WTC11 (cell line): ENCODE data around the gene RNF150. TPM values are rescaled to one million over a fixed set of nuclear protein-coding genes. Genes with fewer than 3 reads are reported as not detected.

ENCODE experiments used
- ATAC-seq: fragments of 200-7000 bp; cut with Tn5 transposase; 2 replicates; pipeline ENCODE4 v1.10.0; 2021; ENCODE audit warnings: mild to moderate bottlenecking, moderate library complexity
- CTCF ChIA-PET: fragments of 300-600 bp; sonication (Branson Sonifier 250); formaldehyde crosslinking; loops from one replicate; lab custom pipeline; 2021; ENCODE audit warnings: antibody characterized with exemption; lab: Charles Lee
- POLR2A ChIA-PET: fragments of 350-600 bp; sonication (Branson Sonifier 250); formaldehyde crosslinking; loops from one replicate; lab custom pipeline; 2021; ENCODE audit warnings: antibody characterized with exemption; lab: Charles Lee
- DNase-seq: peaks from one replicate; pipeline ENCODE4 v3.0.0; 2021; ENCODE audit warnings: low spot score
- H3K27ac Mint-ChIP-seq: 2 replicates; pipeline ENCODE4 v1.8.0; 2021; ENCODE audit warnings: mixed read lengths
- H3K27me3 Mint-ChIP-seq: 2 replicates; pipeline ENCODE4 v1.8.0; 2021; ENCODE audit warnings: low read depth, mild to moderate bottlenecking, moderate library complexity, mixed read lengths
- H3K36me3 Mint-ChIP-seq: 2 replicates; pipeline ENCODE4 v1.8.0; 2021; ENCODE audit warnings: mixed read lengths
- H3K4me1 Mint-ChIP-seq: 2 replicates; pipeline ENCODE4 v1.8.0; 2022; ENCODE audit warnings: mixed read lengths
- H3K4me3 Mint-ChIP-seq: 2 replicates; pipeline ENCODE4 v1.8.0; 2021; ENCODE audit warnings: mild to moderate bottlenecking, moderate library complexity, mixed read lengths
- H3K9me3 Mint-ChIP-seq: 2 replicates; pipeline ENCODE4 v1.8.0; 2021; ENCODE audit warnings: mixed read lengths
- ELF4 ChIP-seq: sonication (generic); formaldehyde crosslinking; IDR thresholded peaks from 2 replicates; pipeline ENCODE4 v1.8.1; 2022; ENCODE audit warnings: low read depth, mild to moderate bottlenecking, moderate library complexity, missing genetic modification reagents
- ETV6 ChIP-seq: sonication (generic); formaldehyde crosslinking; IDR thresholded peaks from 2 replicates; pipeline ENCODE4 v1.8.1; 2022; ENCODE audit warnings: mild to moderate bottlenecking, missing genetic modification reagents
- FOXJ3 ChIP-seq: sonication (generic); formaldehyde crosslinking; IDR thresholded peaks from 2 replicates; pipeline ENCODE4 v1.9.0; 2021; ENCODE audit warnings: missing genetic modification reagents, mild to moderate bottlenecking, borderline replicate concordance
- FOXK1 ChIP-seq: sonication (generic); formaldehyde crosslinking; IDR thresholded peaks from 2 replicates; pipeline ENCODE4 v1.8.0; 2022; ENCODE audit warnings: mild to moderate bottlenecking, moderate library complexity, missing genetic modification reagents
- GRHL2 ChIP-seq: fragments of 250-450 bp; sonication (Bioruptor Pico); IDR thresholded peaks from 2 replicates; pipeline ENCODE4 v1.8.0; 2022; ENCODE audit warnings: mild to moderate bottlenecking, moderate library complexity; ENCODE audit not compliant: insufficient replicate concordance, severe bottlenecking
- JAZF1 ChIP-seq: fragments of 250-450 bp; sonication (Bioruptor Pico); IDR thresholded peaks from 2 replicates; pipeline ENCODE4 v1.9.0; 2021; ENCODE audit warnings: moderate library complexity, mild to moderate bottlenecking, inconsistent platforms
- JUN ChIP-seq: sonication (generic); formaldehyde crosslinking; IDR thresholded peaks from 2 replicates; pipeline ENCODE4 v1.8.0; 2023; ENCODE audit warnings: mild to moderate bottlenecking, missing genetic modification reagents
- KAT7 ChIP-seq: sonication (generic); formaldehyde crosslinking; IDR thresholded peaks from 2 replicates; pipeline ENCODE4 v1.8.1; 2023; ENCODE audit warnings: missing genetic modification reagents, mild to moderate bottlenecking, borderline replicate concordance
- MLX ChIP-seq: sonication (generic); formaldehyde crosslinking; IDR thresholded peaks from 2 replicates; pipeline ENCODE4 v1.8.1; 2023; ENCODE audit warnings: mild to moderate bottlenecking, missing genetic modification reagents, moderate library complexity
- MYBL2 ChIP-seq: sonication (generic); formaldehyde crosslinking; IDR thresholded peaks from 2 replicates; pipeline ENCODE4 v1.8.1; 2023; ENCODE audit warnings: mild to moderate bottlenecking, moderate library complexity, missing genetic modification reagents
- NR2C2 ChIP-seq: sonication (generic); formaldehyde crosslinking; IDR thresholded peaks from 2 replicates; pipeline ENCODE4 v1.8.0; 2022; ENCODE audit warnings: mild to moderate bottlenecking, missing genetic modification reagents
- PRRX2 ChIP-seq: fragments of 250-450 bp; sonication (Bioruptor Pico); IDR thresholded peaks from 2 replicates; pipeline ENCODE4 v1.8.0; 2021; ENCODE audit warnings: mild to moderate bottlenecking
- SMAD4 ChIP-seq: sonication (generic); formaldehyde crosslinking; IDR thresholded peaks from 2 replicates; pipeline ENCODE4 v1.8.0; 2022; ENCODE audit warnings: mild to moderate bottlenecking, missing genetic modification reagents
- SOX15 ChIP-seq: fragments of 250-450 bp; sonication (Bioruptor Pico); IDR thresholded peaks from 2 replicates; pipeline ENCODE4 v1.9.0; 2021; ENCODE audit warnings: mild to moderate bottlenecking
- ZNF219 ChIP-seq: sonication (generic); formaldehyde crosslinking; IDR thresholded peaks from 2 replicates; pipeline ENCODE4 v1.8.0; 2023; ENCODE audit warnings: missing genetic modification reagents, mild to moderate bottlenecking, borderline replicate concordance
- total RNA-seq: library from RNA; stranded (reverse); gene quantifications from 3 replicates; pipeline ENCODE4 v1.2.3, GENCODE V29; 2021
- TF ChIP-seq, protein P1 (sequence below): sonication (generic); formaldehyde crosslinking; IDR thresholded peaks from 2 replicates; pipeline ENCODE4 v1.8.0; 2022; ENCODE audit warnings: mild to moderate bottlenecking, missing genetic modification reagents
- TF ChIP-seq, protein P2 (sequence below): fragments of 250-450 bp; sonication (Bioruptor Pico); IDR thresholded peaks from 2 replicates; pipeline ENCODE4 v1.8.0; 2021; ENCODE audit warnings: mild to moderate bottlenecking
- TF ChIP-seq, protein P3 (sequence below): fragments of 250-450 bp; sonication (Bioruptor Pico); IDR thresholded peaks from 2 replicates; pipeline ENCODE4 v1.9.0; 2021; ENCODE audit warnings: mild to moderate bottlenecking
- TF ChIP-seq, protein P4 (sequence below): sonication (generic); formaldehyde crosslinking; IDR thresholded peaks from 2 replicates; pipeline ENCODE4 v1.8.1; 2023; ENCODE audit warnings: mild to moderate bottlenecking, missing genetic modification reagents, borderline replicate concordance
- TF ChIP-seq, protein P5 (sequence below): fragments of 200-600 bp; IDR thresholded peaks from 2 replicates; pipeline ENCODE4 v1.8.0; 2022; ENCODE audit warnings: antibody characterized with exemption
- TF ChIP-seq, protein P6 (sequence below): sonication (generic); formaldehyde crosslinking; IDR thresholded peaks from 2 replicates; pipeline ENCODE4 v1.8.1; 2022; ENCODE audit warnings: low read depth, mild to moderate bottlenecking, moderate library complexity, missing genetic modification reagents, borderline replicate concordance

The RNF150 gene
- total RNA-seq, 1 experiment from 2014 or later, result 5.9 TPM

GRCh38 chr4:141118381-141118780 is 14.9 kb downstream of the RNF150 start (continued):
- TF ChIP-seq, protein P1, sequence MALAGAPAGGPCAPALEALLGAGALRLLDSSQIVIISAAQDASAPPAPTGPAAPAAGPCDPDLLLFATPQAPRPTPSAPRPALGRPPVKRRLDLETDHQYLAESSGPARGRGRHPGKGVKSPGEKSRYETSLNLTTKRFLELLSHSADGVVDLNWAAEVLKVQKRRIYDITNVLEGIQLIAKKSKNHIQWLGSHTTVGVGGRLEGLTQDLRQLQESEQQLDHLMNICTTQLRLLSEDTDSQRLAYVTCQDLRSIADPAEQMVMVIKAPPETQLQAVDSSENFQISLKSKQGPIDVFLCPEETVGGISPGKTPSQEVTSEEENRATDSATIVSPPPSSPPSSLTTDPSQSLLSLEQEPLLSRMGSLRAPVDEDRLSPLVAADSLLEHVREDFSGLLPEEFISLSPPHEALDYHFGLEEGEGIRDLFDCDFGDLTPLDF (CRISPR knock-in tag), result no peak
- TF ChIP-seq GRHL2 (CRISPR knock-in tag), result no peak

DNA sequence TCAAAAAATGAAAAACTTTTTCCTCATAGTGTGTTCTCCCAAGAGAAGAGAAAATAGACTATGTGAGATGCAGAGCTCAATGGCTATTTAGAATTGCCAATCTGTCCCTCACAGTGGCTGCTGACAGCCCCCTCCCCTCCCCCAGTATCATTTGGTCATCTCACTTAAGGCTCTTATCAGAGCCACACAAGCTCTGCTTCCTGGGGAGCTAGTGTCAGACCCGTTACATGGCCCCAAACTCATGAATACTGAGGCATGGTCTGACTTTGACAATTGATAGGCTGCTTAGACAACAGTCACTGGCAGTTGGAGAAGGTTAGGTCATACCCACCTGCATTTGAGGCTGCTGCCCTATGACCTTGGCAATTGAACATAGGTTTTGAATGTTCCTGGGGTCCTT is 15.3 kb downstream of the RNF150 start:
- Mint-ChIP-seq H3K27ac (no peak overlapping the region), H3K4me1 (peaks cover 9% of the 10 kb centered on the region), H3K9me3 (peaks cover 34% of the 10 kb centered on the region), H3K27me3 (peaks cover 3% of the 10 kb centered on the region; the same call in 1 of the 2 replicates), H3K4me3 (no peak overlapping the region), H3K36me3 (peaks cover 13% of the 10 kb centered on the region)
- ChIA-PET CTCF (no interaction called here), POLR2A (interaction anchor here (0.5 kb wide), 1 partner anchor 120 kb away, joined by 3 read pairs; no protein-coding TSS in a partner anchor)
- ATAC-seq (no peak), DNase-seq (no peak)
- TF ChIP-seq, protein P2, sequence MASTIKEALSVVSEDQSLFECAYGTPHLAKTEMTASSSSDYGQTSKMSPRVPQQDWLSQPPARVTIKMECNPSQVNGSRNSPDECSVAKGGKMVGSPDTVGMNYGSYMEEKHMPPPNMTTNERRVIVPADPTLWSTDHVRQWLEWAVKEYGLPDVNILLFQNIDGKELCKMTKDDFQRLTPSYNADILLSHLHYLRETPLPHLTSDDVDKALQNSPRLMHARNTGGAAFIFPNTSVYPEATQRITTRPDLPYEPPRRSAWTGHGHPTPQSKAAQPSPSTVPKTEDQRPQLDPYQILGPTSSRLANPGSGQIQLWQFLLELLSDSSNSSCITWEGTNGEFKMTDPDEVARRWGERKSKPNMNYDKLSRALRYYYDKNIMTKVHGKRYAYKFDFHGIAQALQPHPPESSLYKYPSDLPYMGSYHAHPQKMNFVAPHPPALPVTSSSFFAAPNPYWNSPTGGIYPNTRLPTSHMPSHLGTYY (CRISPR knock-in tag), result no peak
- TF ChIP-seq FOXK1 (CRISPR knock-in tag) (no peak), MLX (CRISPR knock-in tag) (no peak), PRRX2 (CRISPR knock-in tag) (no peak), SMAD4 (CRISPR knock-in tag) (no peak), ELF4 (CRISPR knock-in tag) (no peak), ETV6 (CRISPR knock-in tag) (no peak), ZNF219 (no peak), KAT7 (CRISPR knock-in tag) (no peak), JAZF1 (CRISPR knock-in tag) (no peak), JUN (CRISPR knock-in tag) (no peak), MYBL2 (CRISPR knock-in tag) (no peak), FOXJ3 (CRISPR knock-in tag) (no peak), NR2C2 (CRISPR knock-in tag) (no peak), SOX15 (CRISPR knock-in tag) (no peak)
- TF ChIP-seq, protein P3, sequence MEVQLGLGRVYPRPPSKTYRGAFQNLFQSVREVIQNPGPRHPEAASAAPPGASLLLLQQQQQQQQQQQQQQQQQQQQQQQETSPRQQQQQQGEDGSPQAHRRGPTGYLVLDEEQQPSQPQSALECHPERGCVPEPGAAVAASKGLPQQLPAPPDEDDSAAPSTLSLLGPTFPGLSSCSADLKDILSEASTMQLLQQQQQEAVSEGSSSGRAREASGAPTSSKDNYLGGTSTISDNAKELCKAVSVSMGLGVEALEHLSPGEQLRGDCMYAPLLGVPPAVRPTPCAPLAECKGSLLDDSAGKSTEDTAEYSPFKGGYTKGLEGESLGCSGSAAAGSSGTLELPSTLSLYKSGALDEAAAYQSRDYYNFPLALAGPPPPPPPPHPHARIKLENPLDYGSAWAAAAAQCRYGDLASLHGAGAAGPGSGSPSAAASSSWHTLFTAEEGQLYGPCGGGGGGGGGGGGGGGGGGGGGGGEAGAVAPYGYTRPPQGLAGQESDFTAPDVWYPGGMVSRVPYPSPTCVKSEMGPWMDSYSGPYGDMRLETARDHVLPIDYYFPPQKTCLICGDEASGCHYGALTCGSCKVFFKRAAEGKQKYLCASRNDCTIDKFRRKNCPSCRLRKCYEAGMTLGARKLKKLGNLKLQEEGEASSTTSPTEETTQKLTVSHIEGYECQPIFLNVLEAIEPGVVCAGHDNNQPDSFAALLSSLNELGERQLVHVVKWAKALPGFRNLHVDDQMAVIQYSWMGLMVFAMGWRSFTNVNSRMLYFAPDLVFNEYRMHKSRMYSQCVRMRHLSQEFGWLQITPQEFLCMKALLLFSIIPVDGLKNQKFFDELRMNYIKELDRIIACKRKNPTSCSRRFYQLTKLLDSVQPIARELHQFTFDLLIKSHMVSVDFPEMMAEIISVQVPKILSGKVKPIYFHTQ (CRISPR knock-in tag), result no peak
- TF ChIP-seq, protein P4, sequence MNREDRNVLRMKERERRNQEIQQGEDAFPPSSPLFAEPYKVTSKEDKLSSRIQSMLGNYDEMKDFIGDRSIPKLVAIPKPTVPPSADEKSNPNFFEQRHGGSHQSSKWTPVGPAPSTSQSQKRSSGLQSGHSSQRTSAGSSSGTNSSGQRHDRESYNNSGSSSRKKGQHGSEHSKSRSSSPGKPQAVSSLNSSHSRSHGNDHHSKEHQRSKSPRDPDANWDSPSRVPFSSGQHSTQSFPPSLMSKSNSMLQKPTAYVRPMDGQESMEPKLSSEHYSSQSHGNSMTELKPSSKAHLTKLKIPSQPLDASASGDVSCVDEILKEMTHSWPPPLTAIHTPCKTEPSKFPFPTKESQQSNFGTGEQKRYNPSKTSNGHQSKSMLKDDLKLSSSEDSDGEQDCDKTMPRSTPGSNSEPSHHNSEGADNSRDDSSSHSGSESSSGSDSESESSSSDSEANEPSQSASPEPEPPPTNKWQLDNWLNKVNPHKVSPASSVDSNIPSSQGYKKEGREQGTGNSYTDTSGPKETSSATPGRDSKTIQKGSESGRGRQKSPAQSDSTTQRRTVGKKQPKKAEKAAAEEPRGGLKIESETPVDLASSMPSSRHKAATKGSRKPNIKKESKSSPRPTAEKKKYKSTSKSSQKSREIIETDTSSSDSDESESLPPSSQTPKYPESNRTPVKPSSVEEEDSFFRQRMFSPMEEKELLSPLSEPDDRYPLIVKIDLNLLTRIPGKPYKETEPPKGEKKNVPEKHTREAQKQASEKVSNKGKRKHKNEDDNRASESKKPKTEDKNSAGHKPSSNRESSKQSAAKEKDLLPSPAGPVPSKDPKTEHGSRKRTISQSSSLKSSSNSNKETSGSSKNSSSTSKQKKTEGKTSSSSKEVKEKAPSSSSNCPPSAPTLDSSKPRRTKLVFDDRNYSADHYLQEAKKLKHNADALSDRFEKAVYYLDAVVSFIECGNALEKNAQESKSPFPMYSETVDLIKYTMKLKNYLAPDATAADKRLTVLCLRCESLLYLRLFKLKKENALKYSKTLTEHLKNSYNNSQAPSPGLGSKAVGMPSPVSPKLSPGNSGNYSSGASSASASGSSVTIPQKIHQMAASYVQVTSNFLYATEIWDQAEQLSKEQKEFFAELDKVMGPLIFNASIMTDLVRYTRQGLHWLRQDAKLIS (CRISPR knock-in tag), result no peak
- TF ChIP-seq, protein P5, sequence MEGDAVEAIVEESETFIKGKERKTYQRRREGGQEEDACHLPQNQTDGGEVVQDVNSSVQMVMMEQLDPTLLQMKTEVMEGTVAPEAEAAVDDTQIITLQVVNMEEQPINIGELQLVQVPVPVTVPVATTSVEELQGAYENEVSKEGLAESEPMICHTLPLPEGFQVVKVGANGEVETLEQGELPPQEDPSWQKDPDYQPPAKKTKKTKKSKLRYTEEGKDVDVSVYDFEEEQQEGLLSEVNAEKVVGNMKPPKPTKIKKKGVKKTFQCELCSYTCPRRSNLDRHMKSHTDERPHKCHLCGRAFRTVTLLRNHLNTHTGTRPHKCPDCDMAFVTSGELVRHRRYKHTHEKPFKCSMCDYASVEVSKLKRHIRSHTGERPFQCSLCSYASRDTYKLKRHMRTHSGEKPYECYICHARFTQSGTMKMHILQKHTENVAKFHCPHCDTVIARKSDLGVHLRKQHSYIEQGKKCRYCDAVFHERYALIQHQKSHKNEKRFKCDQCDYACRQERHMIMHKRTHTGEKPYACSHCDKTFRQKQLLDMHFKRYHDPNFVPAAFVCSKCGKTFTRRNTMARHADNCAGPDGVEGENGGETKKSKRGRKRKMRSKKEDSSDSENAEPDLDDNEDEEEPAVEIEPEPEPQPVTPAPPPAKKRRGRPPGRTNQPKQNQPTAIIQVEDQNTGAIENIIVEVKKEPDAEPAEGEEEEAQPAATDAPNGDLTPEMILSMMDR, result no peak
- TF ChIP-seq, protein P6, sequence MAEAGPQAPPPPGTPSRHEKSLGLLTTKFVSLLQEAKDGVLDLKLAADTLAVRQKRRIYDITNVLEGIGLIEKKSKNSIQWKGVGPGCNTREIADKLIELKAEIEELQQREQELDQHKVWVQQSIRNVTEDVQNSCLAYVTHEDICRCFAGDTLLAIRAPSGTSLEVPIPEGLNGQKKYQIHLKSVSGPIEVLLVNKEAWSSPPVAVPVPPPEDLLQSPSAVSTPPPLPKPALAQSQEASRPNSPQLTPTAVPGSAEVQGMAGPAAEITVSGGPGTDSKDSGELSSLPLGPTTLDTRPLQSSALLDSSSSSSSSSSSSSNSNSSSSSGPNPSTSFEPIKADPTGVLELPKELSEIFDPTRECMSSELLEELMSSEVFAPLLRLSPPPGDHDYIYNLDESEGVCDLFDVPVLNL (CRISPR knock-in tag), result no peak
